GM10248 (cell line): ENCODE results near the gene DLG2.

Experiments
- CTCF ChIA-PET: fragments of 300-600 bp; sonication (Branson Sonifier 250); formaldehyde crosslinking; extraction: SDS; loops from one replicate; lab custom pipeline; 2021; ENCODE audit warnings: antibody characterized with exemption; lab: Yijun Ruan, JAX
- POLR2A ChIA-PET: fragments of 350-650 bp; sonication (Branson Sonifier 250); formaldehyde crosslinking; extraction: SDS; loops from one replicate; lab custom pipeline; 2020; ENCODE audit warnings: antibody characterized with exemption; lab: Yijun Ruan, JAX
- DNase-seq: peaks from one replicate; pipeline ENCODE4 v3.0.0; 2012; ENCODE audit errors: extremely low spot score
- TF ChIP-seq, protein P1 (sequence below): IDR thresholded peaks from 2 replicates; pipeline ENCODE4 v1.5.1; 2012; ENCODE audit warnings: mild to moderate bottlenecking, low read depth; ENCODE audit errors: extremely low read depth, missing control alignments, control extremely low read depth

Gene DLG2

DNA sequence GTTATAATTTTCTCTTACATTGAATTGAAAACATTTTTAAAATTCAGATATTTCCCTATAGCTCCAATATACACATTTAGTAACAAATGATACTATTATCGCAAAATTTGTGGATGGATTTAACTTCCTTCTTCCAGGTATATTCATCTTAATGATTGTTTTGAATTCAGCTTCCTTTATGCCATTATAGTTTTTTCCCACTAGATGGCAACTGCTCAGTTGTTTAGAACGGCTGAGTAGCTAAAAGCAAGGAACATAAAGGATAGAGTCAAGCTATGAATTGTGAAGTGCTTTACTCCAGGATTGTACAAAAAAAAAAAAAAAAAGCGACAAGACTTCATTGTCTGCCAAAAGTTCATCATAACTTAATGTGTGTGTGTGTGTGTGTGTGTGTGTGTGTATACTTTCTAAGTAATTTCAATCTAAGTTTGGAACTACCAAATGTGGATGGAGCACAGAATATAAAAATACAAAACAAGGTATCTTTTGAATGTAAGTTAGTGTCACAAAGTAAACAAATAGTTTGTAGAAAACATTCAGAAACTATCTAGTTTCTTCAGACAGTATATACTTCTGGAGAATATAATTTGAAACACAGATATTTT, 846.4 kb downstream of the DLG2 start:
- POLR2A ChIA-PET, result no interaction called here
- DNase-seq, result no peak
- CTCF ChIA-PET, result interaction anchor here (1.1 kb wide), 1 partner anchor 809 kb away, joined by 3 read pairs; no protein-coding TSS in a partner anchor
- TF ChIP-seq, protein P1, sequence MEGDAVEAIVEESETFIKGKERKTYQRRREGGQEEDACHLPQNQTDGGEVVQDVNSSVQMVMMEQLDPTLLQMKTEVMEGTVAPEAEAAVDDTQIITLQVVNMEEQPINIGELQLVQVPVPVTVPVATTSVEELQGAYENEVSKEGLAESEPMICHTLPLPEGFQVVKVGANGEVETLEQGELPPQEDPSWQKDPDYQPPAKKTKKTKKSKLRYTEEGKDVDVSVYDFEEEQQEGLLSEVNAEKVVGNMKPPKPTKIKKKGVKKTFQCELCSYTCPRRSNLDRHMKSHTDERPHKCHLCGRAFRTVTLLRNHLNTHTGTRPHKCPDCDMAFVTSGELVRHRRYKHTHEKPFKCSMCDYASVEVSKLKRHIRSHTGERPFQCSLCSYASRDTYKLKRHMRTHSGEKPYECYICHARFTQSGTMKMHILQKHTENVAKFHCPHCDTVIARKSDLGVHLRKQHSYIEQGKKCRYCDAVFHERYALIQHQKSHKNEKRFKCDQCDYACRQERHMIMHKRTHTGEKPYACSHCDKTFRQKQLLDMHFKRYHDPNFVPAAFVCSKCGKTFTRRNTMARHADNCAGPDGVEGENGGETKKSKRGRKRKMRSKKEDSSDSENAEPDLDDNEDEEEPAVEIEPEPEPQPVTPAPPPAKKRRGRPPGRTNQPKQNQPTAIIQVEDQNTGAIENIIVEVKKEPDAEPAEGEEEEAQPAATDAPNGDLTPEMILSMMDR, result peak; percentile 18

GRCh38 chr11:84775503-84775902, 851.6 kb downstream of the DLG2 start:
- no peak for DNase-seq
- CTCF ChIA-PET, result interaction anchor here (0.9 kb wide), 1 partner anchor 10 kb away, joined by 3 read pairs; no protein-coding TSS in a partner anchor

GRCh38 chr11:84763931-84764330, 863.2 kb downstream of the DLG2 start:
- TF ChIP-seq, protein P1, result no peak
- CTCF ChIA-PET, result no interaction called here
- DNase-seq, result no peak
- POLR2A ChIA-PET, result no interaction called here

More at GRCh38 chr11:84775503-84775902, 851.6 kb downstream of the DLG2 start:
- POLR2A ChIA-PET, result no interaction called here
- TF ChIP-seq, protein P1, result no peak

- DNase-seq, result no peak
- TF ChIP-seq, protein P1, result no peak
- ChIA-PET CTCF (interaction anchor here (1.9 kb wide), 1 partner anchor 14 kb away, joined by 5 read pairs; no protein-coding TSS in a partner anchor), POLR2A (no interaction called here)
These were observed 869.4 kb downstream of the DLG2 start for GRCh38 chr11:84757711-84758110.

DNA sequence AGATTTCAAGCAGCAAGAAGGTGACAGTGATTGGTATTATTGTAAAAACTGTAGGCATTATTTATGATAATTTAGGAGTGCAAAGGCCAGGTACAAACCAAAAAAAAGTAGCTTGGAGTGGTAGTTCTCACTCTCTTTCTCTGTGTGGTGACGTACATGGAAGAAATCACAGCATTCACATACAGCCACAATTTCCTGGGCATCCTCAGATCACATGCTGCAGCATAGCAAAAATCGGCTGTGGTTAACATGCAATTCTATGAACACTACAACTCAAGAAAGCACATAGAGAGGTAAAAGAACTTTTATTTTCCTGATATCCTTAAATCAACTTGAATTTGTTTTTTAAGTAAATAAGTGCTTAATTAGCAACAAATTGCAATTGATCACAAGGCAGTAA, 875.8 kb downstream of the DLG2 start:
- POLR2A ChIA-PET, result no interaction called here
- CTCF ChIA-PET, result no interaction called here
- no peak for DNase-seq
- TF ChIP-seq, protein P1, result no peak

DNA sequence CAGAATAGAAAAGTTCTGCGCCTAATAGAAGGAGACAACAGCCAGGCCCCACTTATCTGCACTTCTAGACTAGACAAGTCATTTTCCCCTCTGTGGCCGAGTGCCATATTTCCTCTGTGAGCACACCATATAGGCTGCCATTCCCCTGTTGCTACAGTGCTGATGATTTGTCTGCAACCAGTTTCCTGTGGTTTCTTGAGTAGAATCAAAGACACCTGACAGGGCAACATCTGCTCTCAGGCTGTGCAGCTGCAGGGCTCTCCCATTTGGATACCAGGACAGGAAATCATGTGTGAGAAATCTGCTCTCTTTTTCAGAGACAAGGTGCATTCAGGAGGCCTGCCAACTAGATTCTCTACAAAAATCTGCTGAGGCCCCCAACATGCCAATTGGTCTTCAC, 879.3 kb downstream of the DLG2 start:
- POLR2A ChIA-PET, result no interaction called here
- CTCF ChIA-PET, result no interaction called here

More for the DNA sequence above, 879.3 kb downstream of the DLG2 start:
- no peak for DNase-seq
- TF ChIP-seq, protein P1, result no peak
